K562 treated with DMSO at 1 percent for 4 hours (cell line): ENCODE measurements around the gene MLKL. TPM values are rescaled to one million over a fixed set of nuclear protein-coding genes. Genes with fewer than 3 reads are reported as not detected.

Experiments
- total RNA-seq: library from RNA; unstranded; fragments of 300-600 nt; gene quantifications from 2 replicates; pipeline ENCODE4 v1.2.3, GENCODE V29; 2022; ENCODE audit not compliant: insufficient read depth

The MLKL gene
- total RNA-seq, result 5.0 and 6.6 TPM in 2 replicates

GRCh38 chr16:74700438-74701225 lies at the start of gene MLKL:
MLKL (minus strand) TSS chr16:74700862; CDS start chr16:74695757, 5,105 bp downstream.

GRCh38 chr16:74666425-74667254 lies 34.0 kb downstream of the MLKL start, which contains the start of gene RFWD3:
RFWD3 (minus strand) TSS chr16:74666877; CDS start chr16:74661449, 5,428 bp downstream.

Other genes starting within 250 kb of the MLKL start
- gene GLG1, start 93.7 kb downstream of the MLKL start, total RNA-seq, result 17.7 and 21.4 TPM in 2 replicates
- 41.8 and 47.2 TPM in 2 replicates for gene RFWD3, start 34.0 kb downstream of the MLKL start, total RNA-seq
- not detected in 2 replicates for gene FA2H, start 74.0 kb upstream of the MLKL start, total RNA-seq